ENCODE data around the gene CD2AP. TPM values are rescaled to one million over a fixed set of nuclear protein-coding genes. Genes with fewer than 3 reads are reported as not detected.

Gene CD2AP
- total RNA-seq, 1 experiment from 2014 or later = 43.8 TPM

DNA sequence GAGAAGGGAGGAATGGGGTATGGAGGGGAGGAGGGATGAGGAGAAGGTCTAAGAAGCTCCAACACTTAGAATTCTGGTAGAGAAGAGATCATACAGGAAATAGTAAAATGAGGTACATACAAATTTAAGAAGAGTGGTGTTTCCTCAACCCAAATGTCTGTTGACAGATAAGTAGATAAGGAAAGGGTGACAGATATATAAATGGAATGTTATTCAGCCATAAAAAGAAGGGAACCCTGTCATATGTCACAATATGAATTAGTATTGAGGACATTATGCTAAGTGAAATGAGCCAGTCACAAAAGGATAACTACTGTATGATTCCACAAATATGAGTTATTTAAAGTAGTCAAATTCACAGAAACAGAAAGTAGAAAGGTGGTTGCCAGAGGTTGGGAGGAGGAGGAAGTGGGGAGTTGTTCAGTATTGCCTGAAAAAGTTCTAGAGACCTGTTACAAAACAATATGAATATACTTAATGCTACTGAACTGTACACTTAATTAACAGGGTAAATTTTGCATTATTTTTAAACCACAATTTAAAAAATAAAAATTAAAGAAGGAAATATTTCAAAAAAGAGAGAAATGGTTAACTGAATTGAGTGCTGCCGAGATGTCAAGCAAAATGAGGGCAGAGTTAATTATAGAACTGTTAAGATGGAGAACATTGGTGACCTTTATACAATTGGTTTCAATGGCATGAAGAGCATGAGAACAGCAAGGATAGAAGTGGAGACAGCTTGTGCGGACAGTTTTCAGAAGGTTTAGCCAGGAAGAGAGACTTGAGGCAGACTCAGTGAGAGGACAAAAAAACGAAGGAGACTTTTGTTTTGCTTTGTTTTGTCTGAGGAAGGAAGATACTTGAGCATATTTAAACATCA is 173.2 kb downstream of the CD2AP start (continued):
- TF ChIP-seq, protein P1, sequence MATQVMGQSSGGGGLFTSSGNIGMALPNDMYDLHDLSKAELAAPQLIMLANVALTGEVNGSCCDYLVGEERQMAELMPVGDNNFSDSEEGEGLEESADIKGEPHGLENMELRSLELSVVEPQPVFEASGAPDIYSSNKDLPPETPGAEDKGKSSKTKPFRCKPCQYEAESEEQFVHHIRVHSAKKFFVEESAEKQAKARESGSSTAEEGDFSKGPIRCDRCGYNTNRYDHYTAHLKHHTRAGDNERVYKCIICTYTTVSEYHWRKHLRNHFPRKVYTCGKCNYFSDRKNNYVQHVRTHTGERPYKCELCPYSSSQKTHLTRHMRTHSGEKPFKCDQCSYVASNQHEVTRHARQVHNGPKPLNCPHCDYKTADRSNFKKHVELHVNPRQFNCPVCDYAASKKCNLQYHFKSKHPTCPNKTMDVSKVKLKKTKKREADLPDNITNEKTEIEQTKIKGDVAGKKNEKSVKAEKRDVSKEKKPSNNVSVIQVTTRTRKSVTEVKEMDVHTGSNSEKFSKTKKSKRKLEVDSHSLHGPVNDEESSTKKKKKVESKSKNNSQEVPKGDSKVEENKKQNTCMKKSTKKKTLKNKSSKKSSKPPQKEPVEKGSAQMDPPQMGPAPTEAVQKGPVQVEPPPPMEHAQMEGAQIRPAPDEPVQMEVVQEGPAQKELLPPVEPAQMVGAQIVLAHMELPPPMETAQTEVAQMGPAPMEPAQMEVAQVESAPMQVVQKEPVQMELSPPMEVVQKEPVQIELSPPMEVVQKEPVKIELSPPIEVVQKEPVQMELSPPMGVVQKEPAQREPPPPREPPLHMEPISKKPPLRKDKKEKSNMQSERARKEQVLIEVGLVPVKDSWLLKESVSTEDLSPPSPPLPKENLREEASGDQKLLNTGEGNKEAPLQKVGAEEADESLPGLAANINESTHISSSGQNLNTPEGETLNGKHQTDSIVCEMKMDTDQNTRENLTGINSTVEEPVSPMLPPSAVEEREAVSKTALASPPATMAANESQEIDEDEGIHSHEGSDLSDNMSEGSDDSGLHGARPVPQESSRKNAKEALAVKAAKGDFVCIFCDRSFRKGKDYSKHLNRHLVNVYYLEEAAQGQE (IDR thresholded peaks at IDR 0.05; ENCODE audit: low read depth) = no peak
- TF ChIP-seq ELF1 (IDR thresholded peaks at IDR 0.05; ENCODE audit: borderline replicate concordance, low read depth) (no peak), SIN3A (IDR thresholded peaks at IDR 0.05; ENCODE audit: low read depth) (no peak), FOSL1 (IDR thresholded peaks at IDR 0.05; ENCODE audit: low read depth) (no peak), ZNF274 (IDR thresholded peaks at IDR 0.05; ENCODE audit: low read depth, low read length) (no peak), CBX3 (IDR thresholded peaks at IDR 0.05; ENCODE audit: low read depth) (no peak)

DNA sequence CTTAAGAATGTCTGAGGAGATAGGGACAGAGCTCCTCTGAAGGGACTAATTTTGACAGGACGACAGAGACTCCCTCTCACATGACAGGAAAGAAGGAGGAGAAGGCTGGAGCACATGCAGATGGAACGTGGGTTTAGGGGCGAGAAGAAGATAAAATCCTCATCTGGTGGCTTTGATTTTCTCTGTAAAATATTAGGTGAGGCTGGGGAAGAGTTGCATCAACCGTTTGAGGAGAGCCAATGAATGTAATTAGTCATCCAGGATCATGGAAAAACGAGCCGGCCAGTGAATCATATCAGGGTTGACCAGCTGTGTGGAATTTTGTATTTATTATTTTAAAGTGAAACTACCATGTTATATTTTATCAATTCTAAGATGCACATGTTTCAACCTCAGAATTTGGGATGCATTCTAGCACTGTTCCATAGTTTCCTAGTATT is 173.9 kb downstream of the CD2AP start:
- intact Hi-C loops (cut with micrococcal nuclease) = no loop called here
- RAD21 ChIA-PET (ENCODE audit: low non-redundant PET in 1 of 2, low total read pairs in 2 of 2, uncharacterized antibody in 2 of 2, unreplicated experiment in 2 of 2) = no interaction called here
- Histone ChIP-seq H3K9ac (ENCODE audit: low read length) (no peak overlapping the region), H2AFZ (ENCODE audit: low read depth, low read length, poor library complexity, severe bottlenecking) (peak overlapping the region; percentile 55), H3K9me3 (ENCODE audit: control insufficient read depth in 1 of 2, insufficient read depth in 1 of 2, low read depth in 1 of 2, low read length in 2 of 2) (no peaks in the 10 kb centered on the region), H4K20me1 (ENCODE audit: insufficient read depth) (no peaks in the 10 kb centered on the region), H3K36me3 (ENCODE audit: control insufficient read depth in 1 of 2, insufficient read depth in 2 of 2, low read length in 2 of 2) (no peaks in the 10 kb centered on the region), H3K27ac (ENCODE audit: low read depth, low read length) (no peak overlapping the region), H3K4me1 (ENCODE audit: control insufficient read depth in 1 of 2, insufficient read depth in 2 of 2, low read length in 2 of 2) (peaks cover 2 to 29% of the 10 kb centered on the region in 2 experiments; a peak in 3 of 4 replicates), H3K4me3 (replicated peaks in 1 of 2; ENCODE audit: low read depth in 1 of 2, low read length in 2 of 2) (no peak overlapping the region), H3K27me3 (ENCODE audit: insufficient read depth, low read length) (no peaks in the 10 kb centered on the region), H3K4me2 (ENCODE audit: low read length) (peak overlapping the region; percentile 34), H3K9me2 (ENCODE audit: insufficient read depth) (0 out of 2 replicates have a peak, but pooled peaks cover 3% of the 10 kb centered on the region), H3K79me2 (ENCODE audit: insufficient read depth, low read length) (no peaks in the 10 kb centered on the region)
- CTCF ChIA-PET = interaction anchor here (1.5 to 1.8 kb wide), 2 partner anchors 20 to 129 kb away, joined by 3 to 5 read pairs; no protein-coding TSS in a partner anchor
- no peak for ATAC-seq
- DNase-seq (ENCODE audit: low read depth, low spot score) = no peak
- POLR2A ChIA-PET = no interaction called here
- no TSS peak for BruUV-seq (replicated peaks)
- TF ChIP-seq FOSL1 (IDR thresholded peaks at IDR 0.05; ENCODE audit: low read depth) = peak; percentile 61
- peak; percentile 61; the same call in 1 of the 2 replicates for TF ChIP-seq CEBPB (IDR thresholded peaks at IDR 0.05; ENCODE audit: low read depth)
- no peak for TF ChIP-seq CBX3 (IDR thresholded peaks at IDR 0.05; ENCODE audit: low read depth)
- TF ChIP-seq JUND (IDR thresholded peaks at IDR 0.05) = peak; percentile 42
- TF ChIP-seq ZFX (IDR thresholded peaks at IDR 0.05) = no peak
- TF ChIP-seq SP1 (IDR thresholded peaks at IDR 0.05; ENCODE audit: low read depth) = peak; percentile 33; the same call in 1 of the 2 replicates
- TF ChIP-seq, protein P2, sequence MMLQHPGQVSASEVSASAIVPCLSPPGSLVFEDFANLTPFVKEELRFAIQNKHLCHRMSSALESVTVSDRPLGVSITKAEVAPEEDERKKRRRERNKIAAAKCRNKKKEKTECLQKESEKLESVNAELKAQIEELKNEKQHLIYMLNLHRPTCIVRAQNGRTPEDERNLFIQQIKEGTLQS (IDR thresholded peaks at IDR 0.05) = 0 out of 2 replicates have a peak, but pooled peaks have one; percentile 14
- no peak for TF ChIP-seq POLR2AphosphoS5 (IDR thresholded peaks at IDR 0.05; ENCODE audit: low read depth, low read length)
